CD4-positive, alpha-beta T cell treated with Interleukin-21 for 1 hour (primary cell): Measurements from ENCODE around the gene ATP10A.
A peak's percentile ranks its signal among the peaks of the same experiment; 100 is the strongest.

Experiments used
- DNase-seq: peaks from one replicate; pipeline ENCODE4 v3.0.0-alpha.2; 2020

The ATP10A gene

GRCh38 chr15:25793354-25794050 is 69.6 kb downstream of the ATP10A start:
- DNase-seq: peak; percentile 18

- no peak for DNase-seq
Observed at GRCh38 chr15:25792128-25792527, 71.0 kb downstream of the ATP10A start.

GRCh38 chr15:25790000-25790660 is 73.0 kb downstream of the ATP10A start:
- no peak for DNase-seq

GRCh38 chr15:25789616-25789999 is 73.5 kb downstream of the ATP10A start:
- DNase-seq: no peak

- DNase-seq: no peak
Observed at GRCh38 chr15:25789211-25789610, 73.9 kb downstream of the ATP10A start.

GRCh38 chr15:25787855-25788520 is 75.1 kb downstream of the ATP10A start:
- no peak for DNase-seq

- DNase-seq: no peak
Observed at GRCh38 chr15:25787381-25787780, 75.7 kb downstream of the ATP10A start.

GRCh38 chr15:25786040-25786439 is 77.1 kb downstream of the ATP10A start:
- DNase-seq: no peak

- no peak for DNase-seq
Observed at GRCh38 chr15:25785641-25786025, 77.5 kb downstream of the ATP10A start.

GRCh38 chr15:25784876-25785640 is 78.1 kb downstream of the ATP10A start:
- no peak for DNase-seq

- DNase-seq: peak; percentile 45
Observed at GRCh38 chr15:25783607-25784540, 79.3 kb downstream of the ATP10A start.

- no peak for DNase-seq
Observed at GRCh38 chr15:25783134-25783533, 80.0 kb downstream of the ATP10A start.

- no peak for DNase-seq
Observed at GRCh38 chr15:25780479-25781255, 82.5 kb downstream of the ATP10A start.

GRCh38 chr15:25778161-25778560 is 85.0 kb downstream of the ATP10A start:
- no peak for DNase-seq

- DNase-seq: no peak
Observed at GRCh38 chr15:25777037-25777436, 86.1 kb downstream of the ATP10A start.

- DNase-seq: no peak
Observed at GRCh38 chr15:25776071-25776746, 86.9 kb downstream of the ATP10A start.

GRCh38 chr15:25775317-25775912 is 87.7 kb downstream of the ATP10A start:
- no peak for DNase-seq

GRCh38 chr15:25774871-25775270 is 88.3 kb downstream of the ATP10A start:
- no peak for DNase-seq

- no peak for DNase-seq
Observed at GRCh38 chr15:25773248-25773647, 89.9 kb downstream of the ATP10A start.

GRCh38 chr15:25772500-25772899 is 90.6 kb downstream of the ATP10A start:
- DNase-seq: no peak
